IMR-90 (cell line): ENCODE data around the gene NFIA. TPM values are rescaled to one million over a fixed set of nuclear protein-coding genes. Genes with fewer than 3 reads are reported as not detected.

Source experiments
- ATAC-seq: fragments of 200-7000 bp; cut with Tn5 transposase; 2 replicates; pipeline ENCODE4 v1.9.1; 2020; ENCODE audit warnings: low read depth, mild to moderate bottlenecking, moderate library complexity
- BruUV-seq: library from RNA; stranded (reverse); fragments of 400-500 nt; replicated peaks from 2 replicates; lab custom pipeline; 2021; lab: Mats Ljungman, UMichigan
- CTCF ChIA-PET: fragments of 300-600 bp; formaldehyde crosslinking; extraction: SDS; loops from one replicate; lab custom pipeline; 2021; ENCODE audit warnings: antibody characterized with exemption; lab: Yijun Ruan, JAX
- POLR2A ChIA-PET: fragments of 300-600 bp; sonication (Branson Sonifier 250); formaldehyde crosslinking; loops from one replicate; lab custom pipeline; 2022; ENCODE audit warnings: antibody characterized with exemption; ENCODE audit not compliant: unreplicated experiment; lab: Charles Lee
- DNase-seq: peaks from one replicate; pipeline ENCODE4 v3.0.0; 2013
- H2AFZ ChIP-seq: replicated peaks from 2 replicates; pipeline ENCODE3; 2013; ENCODE audit warnings: low read length, mild to moderate bottlenecking; ENCODE audit not compliant: poor library complexity
- H2AK5ac ChIP-seq: 2 replicates; pipeline ENCODE4 v1.6.1; 2013; ENCODE audit warnings: low read depth, low read length, inconsistent platforms
- H2AK9ac ChIP-seq: replicated peaks from 2 replicates; pipeline ENCODE3; 2013; ENCODE audit warnings: mild to moderate bottlenecking, low read depth, low read length, moderate library complexity; ENCODE audit not compliant: poor library complexity
- H2BK120ac ChIP-seq: 2 replicates; pipeline ENCODE4 v1.6.1; 2013; ENCODE audit warnings: low read depth, low read length, inconsistent platforms
- H2BK15ac ChIP-seq: 3 replicates; pipeline ENCODE4 v1.6.1; 2013; ENCODE audit warnings: low read depth, low read length, inconsistent platforms
- H2BK20ac ChIP-seq: 2 replicates; pipeline ENCODE4 v1.6.1; 2013; ENCODE audit warnings: low read depth, mild to moderate bottlenecking, inconsistent platforms, low read length, moderate library complexity
- H2BK5ac ChIP-seq: 2 replicates; pipeline ENCODE4 v1.6.1; 2013; ENCODE audit warnings: mild to moderate bottlenecking, low read depth, low read length, inconsistent platforms; ENCODE audit not compliant: poor library complexity, severe bottlenecking
- H3K14ac ChIP-seq: replicated peaks from 2 replicates; pipeline ENCODE4 v1.6.1; 2013; ENCODE audit warnings: low read depth, low read length, inconsistent platforms
- H3K18ac ChIP-seq: 2 replicates; pipeline ENCODE4 v1.6.1; 2013; ENCODE audit warnings: low read depth, low read length, control low read depth
- H3K23ac ChIP-seq: 2 replicates; pipeline ENCODE4 v1.6.1; 2013; ENCODE audit warnings: low read depth, low read length, inconsistent platforms
- H3K27ac ChIP-seq: 2 replicates; pipeline ENCODE4 v1.5.1; 2013; ENCODE audit warnings: mild to moderate bottlenecking, control low read depth, low read length; ENCODE audit not compliant: insufficient read depth
- H3K27me3 ChIP-seq: 2 replicates; pipeline ENCODE4 v1.6.1; 2013; ENCODE audit warnings: low read length; ENCODE audit not compliant: control insufficient read depth, insufficient read depth
- H3K36me3 ChIP-seq: 2 replicates; pipeline ENCODE4 v1.6.1; 2013; ENCODE audit warnings: low read length, mixed read lengths; ENCODE audit not compliant: control insufficient read depth, insufficient read depth
- H3K4ac ChIP-seq: 2 replicates; pipeline ENCODE4 v1.6.1; 2013; ENCODE audit warnings: low read depth, low read length, inconsistent platforms
- H3K4me1 ChIP-seq: 2 replicates; pipeline ENCODE4 v1.6.1; 2013; ENCODE audit warnings: low read length, mixed read lengths; ENCODE audit not compliant: control insufficient read depth, insufficient read depth
- H3K4me2 ChIP-seq: 2 replicates; pipeline ENCODE4 v1.6.1; 2013; ENCODE audit warnings: low read depth, mild to moderate bottlenecking, control low read depth, low read length, moderate library complexity
- H3K4me3 ChIP-seq: 2 replicates; pipeline ENCODE4 v1.5.1; 2013; ENCODE audit warnings: low read depth, mild to moderate bottlenecking, control low read depth, low read length, moderate library complexity; ENCODE audit not compliant: insufficient read depth
- H3K56ac ChIP-seq: 2 replicates; pipeline ENCODE4 v1.6.1; 2013; ENCODE audit warnings: low read length, inconsistent platforms; ENCODE audit not compliant: insufficient read depth; ENCODE audit errors: extremely low read depth
- H3K79me1 ChIP-seq, 2 experiments: 2 replicates each; pipeline ENCODE4 v1.6.1; 2013; ENCODE audit warnings: low read length in 2 of 2, inconsistent platforms in 1 of 2, low read depth in 1 of 2
- H3K9ac ChIP-seq: 2 replicates; pipeline ENCODE4 v1.6.1; 2013; ENCODE audit warnings: low read depth, low read length, control low read depth
- H3K9me1 ChIP-seq: 2 replicates; pipeline ENCODE4 v1.6.1; 2013; ENCODE audit warnings: low read length, inconsistent platforms; ENCODE audit not compliant: insufficient read depth
- H3K9me3 ChIP-seq: 2 replicates; pipeline ENCODE4 v1.6.1; 2013; ENCODE audit warnings: low read length; ENCODE audit not compliant: control insufficient read depth, insufficient read depth
- H4K20me1 ChIP-seq: 2 replicates; pipeline ENCODE4 v1.6.1; 2013; ENCODE audit warnings: low read length, inconsistent platforms; ENCODE audit not compliant: insufficient read depth
- H4K5ac ChIP-seq: 2 replicates; pipeline ENCODE4 v1.6.1; 2013; ENCODE audit warnings: mild to moderate bottlenecking, low read depth, low read length, control low read depth
- H4K8ac ChIP-seq, 2 experiments: 2 replicates each; pipeline ENCODE4 v1.6.1; 2013; ENCODE audit warnings: low read depth in 2 of 2, low read length in 2 of 2, control low read depth in 1 of 2, inconsistent platforms in 1 of 2
- H4K91ac ChIP-seq: 2 replicates; pipeline ENCODE4 v1.6.1; 2013; ENCODE audit warnings: low read depth, low read length, inconsistent platforms; ENCODE audit not compliant: insufficient read depth
- CEBPB ChIP-seq: IDR thresholded peaks from 2 replicates; pipeline ENCODE4 v1.6.1; 2012; ENCODE audit warnings: low read depth, low read length, improper control_type of control experiment
- CHD1 ChIP-seq: IDR thresholded peaks from 2 replicates; pipeline ENCODE4 v1.6.1; 2012; ENCODE audit warnings: low read depth, low read length, improper control_type of control experiment
- CTCF ChIP-seq: conservative IDR thresholded peaks from 2 replicates; pipeline ENCODE4 v1.5.1; 2012; ENCODE audit warnings: mild to moderate bottlenecking, low read depth, low read length, improper control_type of control experiment
- ELK1 ChIP-seq: fragments of 150-350 bp; IDR thresholded peaks from 2 replicates; pipeline ENCODE4 v1.6.1; 2016; ENCODE audit warnings: low read depth, mild to moderate bottlenecking, low read length, moderate library complexity, borderline replicate concordance
- FOS ChIP-seq: fragments of 150-350 bp; IDR thresholded peaks from 2 replicates; pipeline ENCODE4 v1.6.1; 2016; ENCODE audit warnings: low read depth, low read length
- MAFK ChIP-seq: IDR thresholded peaks from 2 replicates; pipeline ENCODE4 v1.6.1; 2012; ENCODE audit warnings: low read depth, low read length, improper control_type of control experiment
- MAZ ChIP-seq: IDR thresholded peaks from 2 replicates; pipeline ENCODE4 v1.6.1; 2012; ENCODE audit warnings: low read depth, mild to moderate bottlenecking, low read length, improper control_type of control experiment, moderate library complexity, borderline replicate concordance
- MXI1 ChIP-seq: IDR thresholded peaks from 2 replicates; pipeline ENCODE4 v1.6.1; 2012; ENCODE audit warnings: low read depth, mild to moderate bottlenecking, low read length, moderate library complexity, borderline replicate concordance
- NFE2L2 ChIP-seq: fragments of 150-350 bp; IDR thresholded peaks from 2 replicates; pipeline ENCODE4 v1.6.1; 2016; ENCODE audit warnings: low read depth, mild to moderate bottlenecking, low read length
- RCOR1 ChIP-seq: IDR thresholded peaks from 2 replicates; pipeline ENCODE4 v1.6.1; 2012; ENCODE audit warnings: mild to moderate bottlenecking, low read length, improper control_type of control experiment; ENCODE audit not compliant: insufficient replicate concordance
- SMC3 ChIP-seq: fragments of 150-350 bp; IDR thresholded peaks from 2 replicates; pipeline ENCODE4 v1.6.1; 2016; ENCODE audit warnings: low read depth, mild to moderate bottlenecking, antibody characterized with exemption, low read length, moderate library complexity
- USF2 ChIP-seq: fragments of 150-350 bp; IDR thresholded peaks from 2 replicates; pipeline ENCODE4 v1.6.1; 2017; ENCODE audit warnings: mild to moderate bottlenecking, antibody characterized with exemption, low read length, low read depth
- WGBS, 2 experiments: methylation state at CpG; one replicate each; pipeline versions ENCODE4 v1.1.5 to v1.1.7; 2013; ENCODE audit warnings: missing lambda C conversion rate in 2 of 2; ENCODE audit not compliant: insufficient read length in 1 of 2; ENCODE audit errors: extremely low coverage in 2 of 2; 5-methylcytosine and 5-hydroxymethylcytosine counted together
- dilution Hi-C: fragments of 300-500 bp; cut with HindIII; formaldehyde crosslinking; loops from one replicate; pipeline ENCODE4 v1.14.3; 2018; ENCODE audit warnings: low sequenced_read_pairs; ENCODE audit not compliant: unreplicated experiment
- in situ Hi-C: fragments of 300-500 bp; cut with MboI; formaldehyde crosslinking; loops from 3 replicates; pipeline ENCODE4 v1.14.3; 2019; ENCODE audit warnings: low sequenced_read_pairs, inconsistent platforms, mixed read lengths
- intact Hi-C: fragments of 100-400 bp; cut with micrococcal nuclease; formaldehyde crosslinking; loops from 2 replicates; pipeline ENCODE4 v1.10.0; 2022
- polyA plus RNA-seq, 3 experiments: library from polyadenylated mRNA; depleted of rRNA; stranded (reverse); fragments of >200 nt; gene quantifications; 2 replicates each; pipeline ENCODE4 v1.2.3, GENCODE V29; 2012; ENCODE audit warnings: low replicate concordance in 1 of 3
- total RNA-seq: library from RNA; depleted of rRNA; stranded (reverse); fragments of >200 nt; gene quantifications from 2 replicates; pipeline ENCODE4 v1.2.3, GENCODE V29; 2012

The NFIA gene
- total and polyA plus RNA-seq, 2 of the 4 experiments (the other 2 are of a cell fraction): 1.6 to 2.2 TPM

- Histone ChIP-seq H3K4me1 (peaks cover 2% of the 10 kb centered on the region; the same call in 1 of the 2 replicates), H4K8ac (no peak overlapping the region), H3K27me3 (no peaks in the 10 kb centered on the region), H2AK9ac (no peak overlapping the region), H3K9me3 (no peaks in the 10 kb centered on the region), H2BK5ac (no peak overlapping the region), H3K9ac (no peak overlapping the region), H3K14ac (no peak overlapping the region), H2BK20ac (no peak overlapping the region), H2AK5ac (no peak overlapping the region), H3K18ac (no peak overlapping the region), H3K56ac (no peak overlapping the region), H3K79me1 (no peaks in the 10 kb centered on the region), H3K4ac (no peak overlapping the region), H3K27ac (no peak overlapping the region), H2BK15ac (no peak overlapping the region), H3K23ac (no peak overlapping the region), H3K4me3 (no peak overlapping the region), H3K4me2 (no peak overlapping the region), H4K5ac (no peak overlapping the region), H2BK120ac (no peak overlapping the region), H3K9me1 (no peaks in the 10 kb centered on the region), H3K36me3 (no peaks in the 10 kb centered on the region), H4K91ac (no peak overlapping the region), H2AFZ (no peak overlapping the region), H4K20me1 (no peaks in the 10 kb centered on the region)
- BruUV-seq: no TSS peak
- TF ChIP-seq CTCF: no peak
- no peak for TF ChIP-seq CHD1
- TF ChIP-seq MAZ: no peak
- no peak for TF ChIP-seq ELK1
- TF ChIP-seq MXI1: no peak
- no peak for TF ChIP-seq CEBPB
- TF ChIP-seq NFE2L2: no peak
- no peak for TF ChIP-seq MAFK
- TF ChIP-seq RCOR1: no peak
- TF ChIP-seq USF2: no peak
- TF ChIP-seq FOS: no peak
- TF ChIP-seq SMC3: no peak
- intact Hi-C loops: loop anchor here (5.0 kb wide), 1 partner anchor 192 kb away; no protein-coding TSS in a partner anchor
- no CpG with 5 or more reads among the region's 1 CpG for WGBS, 2 experiments
- ChIA-PET POLR2A (no interaction called here), CTCF (interaction anchor here (0.6 kb wide), 1 partner anchor 349 kb away, joined by 5 read pairs; no protein-coding TSS in a partner anchor)
- ATAC-seq (no peak), DNase-seq (no peak)
- dilution Hi-C loops: no loop called here
- in situ Hi-C loops: no loop called here
Observed at GRCh38 chr1:61269602-61270001, 187.2 kb downstream of the NFIA start.
